ENCODE results near the gene PARP3.
"Not testable (repeated sequence)": the region's sequence is repeated elsewhere in the genome, so short reads cannot be mapped to it uniquely, and the experiment has no call there.

Gene PARP3

GRCh38 chr3:51985063-51985462, 42.9 kb downstream of the PARP3 start:
- no peak for DNase-seq

GRCh38 chr3:51986010-51986947, 44.1 kb downstream of the PARP3 start:
- no peak for DNase-seq

GRCh38 chr3:51987568-51987967, 45.4 kb downstream of the PARP3 start:
- DNase-seq, result no peak

- DNase-seq, result no peak
Observed at GRCh38 chr3:51988286-51989146, 46.4 kb downstream of the PARP3 start.

- DNase-seq, result not testable (repeated sequence)
Observed at GRCh38 chr3:51990501-51990971, 48.4 kb downstream of the PARP3 start.

- DNase-seq, result no peak
Observed at GRCh38 chr3:51992017-51992682, 50.0 kb downstream of the PARP3 start.

GRCh38 chr3:51993657-51994056, 51.5 kb downstream of the PARP3 start:
- not testable (repeated sequence) for DNase-seq

GRCh38 chr3:51994530-51994929, 52.4 kb downstream of the PARP3 start:
- no peak for DNase-seq

GRCh38 chr3:51995346-51996163, 53.4 kb downstream of the PARP3 start, which contains the start of gene RPL29:
Gene RPL29 (minus strand): TSS chr3:51995895. CDS start chr3:51995461, 434 bp downstream.
- peak in 13 of 14 donors; percentile 47 to 90 (median 85) for DNase-seq

- DNase-seq, result no peak
Observed at GRCh38 chr3:51997172-51997571, 55.0 kb downstream of the PARP3 start.

- no peak for DNase-seq
Observed at GRCh38 chr3:51997935-51998596, 55.9 kb downstream of the PARP3 start.

Data from C1 segment of cervical spinal cord (tissue), 14 donors.